Psoas muscle (tissue), 8 donors: ENCODE results near the gene XPNPEP1. TPM values are rescaled to one million over a fixed set of nuclear protein-coding genes. Genes with fewer than 3 reads are reported as not detected.

Experiments used
- ATAC-seq, 4 donors: fragments of 200-7000 bp; cut with Tn5 transposase; one replicate each; pipeline ENCODE4 v1.9.1; 2020; ENCODE audit warnings: moderate library complexity in 3 of 4, mild to moderate bottlenecking in 2 of 4
- DNase-seq, 2 donors: peaks; one replicate each; pipeline ENCODE4 v3.0.0-alpha.2; 2020
- H3K27ac ChIP-seq: fragments of 200-600 bp; one replicate; pipeline ENCODE4 v1.8.0; 2022
- H3K27me3 ChIP-seq, 3 donors: fragments of 200-600 bp in 1 of 3; one replicate each; pipeline versions ENCODE4 v1.6.1 to v1.8.0; 2013 to 2022; ENCODE audit warnings: low read length in 2 of 3, mild to moderate bottlenecking in 2 of 3, moderate library complexity in 1 of 3; ENCODE audit not compliant: insufficient read depth in 3 of 3
- H3K36me3 ChIP-seq, 2 donors: fragments of 200-600 bp in 1 of 2; one replicate each; pipeline versions ENCODE4 v1.6.1 to v1.8.0; 2013 to 2022; ENCODE audit warnings: low read depth in 1 of 2, mild to moderate bottlenecking in 1 of 2, moderate library complexity in 1 of 2; ENCODE audit not compliant: insufficient read depth in 1 of 2
- H3K4me1 ChIP-seq: fragments of 200-600 bp; one replicate; pipeline ENCODE4 v1.8.0; 2022
- H3K4me3 ChIP-seq: fragments of 200-600 bp; one replicate; pipeline ENCODE4 v1.8.0; 2022; ENCODE audit warnings: mild to moderate bottlenecking
- H3K9me3 ChIP-seq: fragments of 200-600 bp; one replicate; pipeline ENCODE4 v1.8.0; 2022
- WGBS, 3 donors: extraction: QIAGEN DNeasy Blood & Tissue Kit; methylation state at CpG; one replicate each; pipeline versions ENCODE4 v1.1.6 to v1.1.7; 2013; 5-methylcytosine and 5-hydroxymethylcytosine counted together
- intact Hi-C, 2 donors: fragments of 100-400 bp; cut with DNase I; formaldehyde crosslinking; loops; one replicate each; pipeline versions ENCODE4 v1.11.0 to v1.14.2; 2022
- polyA plus RNA-seq, 3 donors: library from polyadenylated mRNA; stranded (reverse); fragments of 200-250 nt; gene quantifications; one replicate each; pipeline ENCODE4 v1.2.3, GENCODE V29; 2013
- total RNA-seq, 4 donors: library from RNA; stranded (reverse); fragmentation: NEBNext Ultra II Directional in 2 of 4; extraction: Animal tissue kit (Norgen Biotek cat#: 25700) in 2 of 4; gene quantifications; one replicate each; pipeline versions ENCODE4 v1.2.1 to v1.2.4, GENCODE V29; 2021 to 2023
- TF ChIP-seq, protein P1 (sequence below): fragments of 200-600 bp; IDR thresholded peaks from one replicate; pipeline ENCODE4 v1.8.0; 2022; ENCODE audit warnings: antibody characterized with exemption
- donor health status: healthy with polysubstance abuse.
- donor health status: DM: no; HTN: no; CAD: no; lungs with moderate emphysema.
- donor health status: Bipolar disorder and iron deficiency.
- donor health status: healthy.
- donor health status: DM: yes; HTN: yes; CAD: no.
- donor health status: DM: no; HTN: no; CAD: no.
- donor health status: DM: no; HTN: no; CAD: no.
- donor health status: DM: yes; HTN: yes; CAD: no.

The XPNPEP1 gene
- total and polyA plus RNA-seq, 7 donors = 22.6 to 62.3 (median 37.3) TPM

DNA sequence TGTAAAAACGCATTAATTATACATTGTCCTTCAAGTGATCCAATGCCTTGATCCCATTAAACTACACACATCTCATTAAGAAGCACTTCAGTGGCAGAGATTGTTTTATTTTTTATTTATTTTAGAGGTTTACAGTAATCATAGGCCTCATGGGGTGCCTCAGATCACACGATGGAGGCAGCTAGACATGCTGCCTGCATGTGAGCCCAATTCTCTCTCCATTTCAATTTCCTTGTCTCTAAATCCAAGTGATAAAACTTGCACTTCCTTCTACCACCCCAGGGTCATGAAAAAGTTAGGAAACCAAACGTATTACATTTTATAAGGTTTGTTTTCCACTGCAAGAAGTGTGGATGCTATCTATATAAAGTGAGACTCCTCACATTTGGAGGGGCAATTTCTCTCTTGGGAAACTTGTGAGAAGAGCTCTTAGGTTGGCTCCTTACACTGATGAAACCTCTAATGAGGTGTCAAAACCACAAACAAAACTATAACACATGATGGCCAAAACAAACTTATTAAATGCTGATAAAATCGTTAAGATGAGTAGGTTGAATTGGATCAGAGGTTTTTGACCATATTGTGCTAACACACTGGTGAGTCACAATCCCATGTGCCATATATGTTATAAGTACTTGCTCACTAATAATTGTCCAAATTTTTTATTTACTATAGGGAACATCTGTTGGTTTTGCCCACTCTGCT lies 22.3 kb upstream of the XPNPEP1 start:
- ATAC-seq = no peak
- intact Hi-C loops = no loop called here
- H3K27ac ChIP-seq = no peak overlapping the region
- TF ChIP-seq, protein P1, sequence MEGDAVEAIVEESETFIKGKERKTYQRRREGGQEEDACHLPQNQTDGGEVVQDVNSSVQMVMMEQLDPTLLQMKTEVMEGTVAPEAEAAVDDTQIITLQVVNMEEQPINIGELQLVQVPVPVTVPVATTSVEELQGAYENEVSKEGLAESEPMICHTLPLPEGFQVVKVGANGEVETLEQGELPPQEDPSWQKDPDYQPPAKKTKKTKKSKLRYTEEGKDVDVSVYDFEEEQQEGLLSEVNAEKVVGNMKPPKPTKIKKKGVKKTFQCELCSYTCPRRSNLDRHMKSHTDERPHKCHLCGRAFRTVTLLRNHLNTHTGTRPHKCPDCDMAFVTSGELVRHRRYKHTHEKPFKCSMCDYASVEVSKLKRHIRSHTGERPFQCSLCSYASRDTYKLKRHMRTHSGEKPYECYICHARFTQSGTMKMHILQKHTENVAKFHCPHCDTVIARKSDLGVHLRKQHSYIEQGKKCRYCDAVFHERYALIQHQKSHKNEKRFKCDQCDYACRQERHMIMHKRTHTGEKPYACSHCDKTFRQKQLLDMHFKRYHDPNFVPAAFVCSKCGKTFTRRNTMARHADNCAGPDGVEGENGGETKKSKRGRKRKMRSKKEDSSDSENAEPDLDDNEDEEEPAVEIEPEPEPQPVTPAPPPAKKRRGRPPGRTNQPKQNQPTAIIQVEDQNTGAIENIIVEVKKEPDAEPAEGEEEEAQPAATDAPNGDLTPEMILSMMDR = no peak
- H3K4me1 ChIP-seq = no peaks in the 10 kb centered on the region
- H3K9me3 ChIP-seq = no peaks in the 10 kb centered on the region
- H3K36me3 ChIP-seq = no peaks in the 10 kb centered on the region
- no peak for DNase-seq
- WGBS, 3 donors = 70 to 74% (median 72%) methylated on average over 4 of the region's 4 CpGs
- H3K27me3 ChIP-seq = no peaks in the 10 kb centered on the region
- no peak overlapping the region for H3K4me3 ChIP-seq

DNA sequence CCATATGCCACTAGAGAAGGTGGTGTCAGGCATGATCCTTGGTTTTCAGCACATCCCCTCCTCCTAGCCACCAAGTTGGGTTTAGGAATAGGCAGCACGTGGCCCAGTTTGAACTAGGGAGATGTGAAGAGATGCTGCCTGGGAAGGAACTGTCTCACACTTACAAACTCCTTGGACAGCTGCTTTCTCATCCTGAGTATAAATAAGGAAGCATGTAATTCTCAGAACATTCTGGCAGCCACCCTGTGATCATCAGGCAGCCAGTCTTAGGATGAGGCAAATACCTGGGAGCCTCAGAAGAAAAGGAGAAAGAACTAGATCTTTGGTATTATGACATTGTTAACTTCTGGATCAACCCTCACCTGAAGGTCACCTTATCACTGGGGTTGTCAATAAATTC lies 21.3 kb upstream of the XPNPEP1 start:
- 33 to 50% (median 47%) methylated on average over 1 of the region's 1 CpG for WGBS, 3 donors
- H3K4me1 ChIP-seq = no peaks in the 10 kb centered on the region
- no peak overlapping the region for H3K4me3 ChIP-seq
- no peaks in the 10 kb centered on the region for H3K36me3 ChIP-seq
- H3K9me3 ChIP-seq = no peaks in the 10 kb centered on the region
- no peak for DNase-seq
- no peaks in the 10 kb centered on the region for H3K27me3 ChIP-seq
- no peak for ATAC-seq
- TF ChIP-seq, protein P1 = no peak
- intact Hi-C loops = no loop called here
- no peak overlapping the region for H3K27ac ChIP-seq

DNA sequence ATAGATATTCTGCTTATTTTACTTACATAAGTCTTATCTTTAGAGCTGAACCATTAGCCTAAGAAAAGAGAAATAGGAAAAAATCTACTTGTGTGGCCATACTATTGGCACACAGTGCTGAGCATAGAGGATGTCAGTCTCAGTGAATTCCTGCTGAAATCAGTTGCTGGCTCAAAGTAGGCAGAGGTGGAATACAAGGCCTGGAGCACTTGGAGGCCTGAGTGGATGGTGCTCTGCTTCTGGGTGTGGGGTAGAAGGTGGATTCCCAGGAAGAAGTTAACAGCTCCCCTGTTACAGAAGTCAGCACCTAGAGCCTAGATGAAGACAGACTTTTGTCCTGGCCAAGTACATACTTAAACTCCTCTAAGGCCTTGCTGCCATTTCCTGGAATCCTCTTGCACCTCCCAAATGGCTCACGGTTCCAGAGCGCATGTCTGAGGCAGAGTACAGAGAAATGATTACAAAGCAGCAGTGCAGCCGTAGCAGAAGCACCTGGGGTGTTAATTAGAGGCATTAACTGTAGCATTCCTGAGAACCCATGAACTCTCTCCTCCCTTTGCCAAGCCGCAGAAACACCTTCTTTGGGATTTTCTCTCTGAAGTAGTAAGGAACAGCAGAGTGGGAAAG lies 18.0 kb upstream of the XPNPEP1 start:
- DNase-seq = no peak
- WGBS, 3 donors = 67 to 72% (median 70%) methylated on average over 4 of the region's 4 CpGs
- intact Hi-C loops = no loop called here
- ATAC-seq = no peak
- H3K27me3 ChIP-seq = no peaks in the 10 kb centered on the region
- no peak overlapping the region for H3K27ac ChIP-seq
- no peaks in the 10 kb centered on the region for H3K9me3 ChIP-seq
- TF ChIP-seq, protein P1 = no peak
- no peaks in the 10 kb centered on the region for H3K36me3 ChIP-seq
- H3K4me3 ChIP-seq = no peak overlapping the region
- H3K4me1 ChIP-seq = no peaks in the 10 kb centered on the region

DNA sequence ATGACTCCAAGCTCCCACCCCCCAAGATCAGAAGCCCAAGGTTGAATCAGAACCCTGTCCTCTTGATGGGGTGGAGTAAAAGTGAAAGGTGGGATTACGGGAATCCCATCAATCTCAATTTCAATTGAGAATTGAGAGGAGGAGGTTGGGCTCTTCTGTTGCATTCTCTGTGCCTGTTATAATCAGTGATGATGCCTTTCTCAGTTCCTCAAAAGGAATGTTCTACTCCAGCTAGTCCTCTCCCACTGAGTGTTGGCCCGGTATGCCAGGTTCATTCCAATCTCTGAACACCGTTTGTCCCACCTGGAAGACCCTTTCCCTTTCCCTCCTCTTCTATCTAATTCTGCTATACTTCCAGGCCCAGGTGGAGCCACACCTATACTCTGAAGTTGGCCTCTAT lies 17.2 kb upstream of the XPNPEP1 start:
- Histone ChIP-seq H3K4me3 (no peak overlapping the region), H3K27me3 (no peaks in the 10 kb centered on the region), H3K36me3 (no peaks in the 10 kb centered on the region), H3K9me3 (no peaks in the 10 kb centered on the region), H3K27ac (no peak overlapping the region), H3K4me1 (no peaks in the 10 kb centered on the region)
- no peak for DNase-seq
- 92 to 97% (median 97%) methylated on average over 3 of the region's 3 CpGs for WGBS, 3 donors
- intact Hi-C loops = no loop called here
- ATAC-seq = no peak
- TF ChIP-seq, protein P1 = no peak

DNA sequence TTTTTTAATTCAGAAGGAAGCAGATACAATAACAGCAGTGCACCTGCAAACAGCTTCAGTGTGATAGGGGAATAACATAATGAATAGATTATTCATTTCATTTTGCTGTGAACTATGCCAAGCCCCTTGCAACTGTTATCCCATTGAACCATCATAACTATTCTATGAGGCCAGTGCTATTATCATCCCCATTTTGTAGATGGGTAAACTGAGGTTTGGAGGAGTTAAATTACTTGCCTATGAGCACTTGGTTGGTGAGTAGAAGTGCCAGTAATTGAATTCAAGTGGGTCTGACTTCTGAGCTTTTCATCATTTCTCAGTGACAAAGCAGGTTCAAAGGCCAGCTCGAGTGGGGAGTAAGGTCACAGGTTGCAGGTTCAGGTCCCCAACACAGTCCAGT lies 16.8 kb upstream of the XPNPEP1 start:
- no peak overlapping the region for H3K27ac ChIP-seq

More for the DNA sequence above, 16.8 kb upstream of the XPNPEP1 start:
- Histone ChIP-seq H3K9me3 (no peaks in the 10 kb centered on the region), H3K4me3 (no peak overlapping the region), H3K36me3 (no peaks in the 10 kb centered on the region), H3K4me1 (peaks cover 3% of the 10 kb centered on the region), H3K27me3 (no peaks in the 10 kb centered on the region)
- ATAC-seq = no peak
- intact Hi-C loops = no loop called here
- TF ChIP-seq, protein P1 = no peak
- DNase-seq = no peak
- 70 to 100% (median 90%) methylated on average over 1 of the region's 1 CpG for WGBS, 3 donors
